AG09309 (cell line): ENCODE measurements around the gene ANKRD13A.

Experiments
- DNase-seq: peaks from one replicate; pipeline ENCODE4 v3.0.0-alpha.2; 2010; ENCODE audit warnings: low read depth
- H3K4me3 ChIP-seq: 2 replicates; pipeline ENCODE4 v1.5.1; 2011; ENCODE audit warnings: mild to moderate bottlenecking, low read depth, low read length, moderate library complexity; ENCODE audit not compliant: control insufficient read depth
- TF ChIP-seq, protein P1 (sequence below): IDR thresholded peaks from 2 replicates; pipeline ENCODE4 v1.5.1; 2011; ENCODE audit warnings: mild to moderate bottlenecking, low read depth, low read length, inconsistent platforms; ENCODE audit not compliant: insufficient read depth, control insufficient read depth; ENCODE audit errors: missing control alignments

The ANKRD13A gene

DNA sequence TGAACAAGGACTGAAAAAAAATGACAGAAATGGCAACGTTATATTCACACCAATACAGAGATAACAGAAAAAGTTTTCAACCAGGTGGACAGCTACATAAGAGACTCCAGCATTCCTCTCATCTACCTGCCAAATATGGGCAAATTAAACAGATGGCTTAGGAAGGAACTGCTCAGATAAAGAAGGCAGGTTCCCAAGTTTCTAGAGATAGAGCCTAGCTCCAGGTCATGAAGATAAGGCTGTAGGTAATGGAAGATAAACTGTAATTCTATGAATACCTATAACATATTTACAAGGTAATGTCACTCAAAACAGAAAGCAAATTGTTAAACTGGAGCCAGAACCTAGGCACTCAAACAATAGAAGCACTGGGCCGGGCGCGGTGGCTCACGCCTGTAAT is 45.6 kb upstream of the ANKRD13A start:
- H3K4me3 ChIP-seq: no peak overlapping the region
- DNase-seq: no peak
- TF ChIP-seq, protein P1, sequence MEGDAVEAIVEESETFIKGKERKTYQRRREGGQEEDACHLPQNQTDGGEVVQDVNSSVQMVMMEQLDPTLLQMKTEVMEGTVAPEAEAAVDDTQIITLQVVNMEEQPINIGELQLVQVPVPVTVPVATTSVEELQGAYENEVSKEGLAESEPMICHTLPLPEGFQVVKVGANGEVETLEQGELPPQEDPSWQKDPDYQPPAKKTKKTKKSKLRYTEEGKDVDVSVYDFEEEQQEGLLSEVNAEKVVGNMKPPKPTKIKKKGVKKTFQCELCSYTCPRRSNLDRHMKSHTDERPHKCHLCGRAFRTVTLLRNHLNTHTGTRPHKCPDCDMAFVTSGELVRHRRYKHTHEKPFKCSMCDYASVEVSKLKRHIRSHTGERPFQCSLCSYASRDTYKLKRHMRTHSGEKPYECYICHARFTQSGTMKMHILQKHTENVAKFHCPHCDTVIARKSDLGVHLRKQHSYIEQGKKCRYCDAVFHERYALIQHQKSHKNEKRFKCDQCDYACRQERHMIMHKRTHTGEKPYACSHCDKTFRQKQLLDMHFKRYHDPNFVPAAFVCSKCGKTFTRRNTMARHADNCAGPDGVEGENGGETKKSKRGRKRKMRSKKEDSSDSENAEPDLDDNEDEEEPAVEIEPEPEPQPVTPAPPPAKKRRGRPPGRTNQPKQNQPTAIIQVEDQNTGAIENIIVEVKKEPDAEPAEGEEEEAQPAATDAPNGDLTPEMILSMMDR: no peak

DNA sequence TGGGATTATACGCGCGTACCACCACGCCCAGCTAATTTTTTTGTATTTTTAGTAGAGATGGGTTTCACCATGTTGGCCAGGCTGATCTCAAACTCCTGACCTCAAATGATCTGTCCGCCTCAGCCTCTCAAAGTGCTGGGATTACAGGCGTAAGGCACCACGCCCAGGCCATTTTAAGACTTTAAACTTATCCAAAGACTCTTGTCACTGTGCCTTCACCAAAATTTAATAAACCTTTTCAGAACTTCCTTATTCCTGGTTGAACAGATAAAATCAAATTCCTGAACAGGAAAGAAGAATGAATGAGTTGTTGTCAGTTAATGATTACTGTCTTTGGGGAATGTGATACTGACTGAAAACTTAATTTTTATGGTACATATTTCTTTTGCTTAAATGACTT is 40.9 kb upstream of the ANKRD13A start:
- no peak for DNase-seq
- no peak overlapping the region for H3K4me3 ChIP-seq
- TF ChIP-seq, protein P1: no peak

DNA sequence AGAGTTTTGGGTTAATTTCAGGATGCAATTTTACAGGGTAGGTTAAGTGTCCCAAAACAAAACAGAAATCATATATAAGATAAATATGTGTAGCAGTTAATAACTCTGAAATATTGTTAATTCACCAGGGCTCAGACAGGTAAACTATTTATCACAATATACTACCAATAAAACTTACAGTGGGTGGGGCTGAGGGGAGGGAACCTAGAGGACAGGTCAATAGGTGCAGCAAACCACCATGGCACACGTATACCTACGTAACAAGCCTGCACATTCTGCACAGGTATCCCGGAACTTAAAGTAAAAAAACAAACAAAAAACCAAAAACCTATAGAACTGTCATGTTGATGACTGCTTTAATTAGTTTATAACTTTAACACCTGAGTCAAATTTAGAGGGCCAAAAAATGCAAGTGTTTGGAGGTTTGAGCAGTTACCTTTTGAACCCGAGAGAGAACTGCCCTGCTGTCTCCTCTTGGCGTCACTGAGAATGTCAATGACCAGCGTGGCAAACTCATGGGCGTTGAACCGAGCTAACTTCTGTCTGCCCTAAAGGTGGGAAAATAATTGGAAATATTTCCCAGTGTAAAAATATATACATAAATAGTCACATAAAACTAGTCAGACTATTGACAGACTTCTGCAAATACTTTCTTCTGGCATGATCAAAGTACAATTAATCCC is 39.7 kb upstream of the ANKRD13A start:
- TF ChIP-seq, protein P1: no peak
- DNase-seq: no peak
- H3K4me3 ChIP-seq: no peak overlapping the region

DNA sequence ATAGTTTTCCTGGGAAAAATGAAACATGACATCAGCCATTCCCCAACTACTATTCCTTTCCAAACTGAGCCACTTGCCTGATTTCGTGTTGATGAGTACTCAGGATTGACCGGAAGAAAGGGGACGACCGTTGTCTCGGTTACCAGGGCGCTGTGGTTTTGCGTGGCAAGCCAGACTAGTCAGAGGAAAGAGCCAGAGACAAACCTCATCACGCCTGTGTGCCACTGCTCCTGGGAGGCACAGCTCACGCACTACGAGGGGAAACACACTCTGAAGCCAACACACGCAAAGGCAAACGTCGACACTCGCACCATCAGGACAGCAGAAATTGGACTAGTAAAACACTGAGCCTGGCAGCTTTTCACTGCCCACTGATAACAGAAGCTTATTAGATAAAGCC is 38.0 kb upstream of the ANKRD13A start:
- peak; percentile 67 for DNase-seq
- H3K4me3 ChIP-seq: no peak overlapping the region
- TF ChIP-seq, protein P1: no peak

DNA sequence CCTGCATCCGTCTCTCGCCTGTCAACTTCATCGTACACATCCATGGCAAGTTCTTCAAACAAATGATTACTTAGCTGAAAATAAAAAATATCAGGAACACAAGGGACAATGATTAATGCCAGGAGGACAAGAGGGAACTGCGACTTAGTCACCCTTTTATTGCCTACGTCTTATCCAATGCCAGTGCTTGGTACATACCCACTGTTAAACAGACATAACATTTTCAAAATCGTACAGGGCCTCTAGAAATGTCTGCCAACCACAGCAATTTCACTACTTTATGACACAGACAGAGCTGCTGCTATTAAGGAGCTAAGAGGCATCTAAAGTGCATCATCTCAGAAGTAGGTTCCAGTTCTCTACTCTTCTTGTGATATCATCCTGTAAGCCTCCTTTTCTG is 37.6 kb upstream of the ANKRD13A start:
- DNase-seq: peak; percentile 63
- no peak overlapping the region for H3K4me3 ChIP-seq
- TF ChIP-seq, protein P1: no peak

DNA sequence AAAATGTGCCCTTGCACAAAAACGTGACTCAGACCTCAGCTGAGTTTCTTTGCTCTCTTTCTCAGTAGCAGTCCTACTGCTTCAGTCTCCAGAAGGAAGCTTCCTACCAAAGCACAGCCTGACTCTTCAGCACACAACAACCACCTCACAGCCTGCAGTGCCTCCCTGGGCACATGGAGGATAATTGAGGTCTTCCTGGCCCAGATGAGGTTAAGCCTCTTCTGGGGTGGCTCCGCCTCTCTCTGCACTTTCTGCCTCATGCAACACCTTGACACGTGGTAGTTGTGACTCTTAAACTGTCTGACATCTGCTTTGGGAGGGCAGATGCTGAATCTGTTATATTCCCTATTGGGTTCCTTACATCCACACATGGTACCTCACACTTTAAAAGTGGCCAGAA is 36.8 kb upstream of the ANKRD13A start:
- DNase-seq: no peak
- TF ChIP-seq, protein P1: no peak
- H3K4me3 ChIP-seq: no peak overlapping the region
